H1 (cell line): ENCODE data around the gene RHBDF2.

ENCODE experiments used
- POLR2A ChIP-seq, 2 experiments: IDR thresholded peaks; 1 replicate in 1 of 2; 2 replicates in 1 of 2; pipeline ENCODE4 v1.6.1; 2011; ENCODE audit warnings: low read depth in 2 of 2, low read length in 2 of 2, mild to moderate bottlenecking in 2 of 2; ENCODE audit errors: control extremely low read depth in 1 of 2
- RBBP5 ChIP-seq: IDR thresholded peaks from 2 replicates; pipeline ENCODE4 v1.7.1; 2012; ENCODE audit warnings: low read depth, mild to moderate bottlenecking, inconsistent platforms, low read length, moderate library complexity, borderline replicate concordance
- TF ChIP-seq, protein P1 (sequence below), 3 experiments: IDR thresholded peaks; 1 replicate in 2 of 3; 2 replicates in 1 of 3; pipeline versions ENCODE4 v1.5.1 to v1.6.1; 2011; ENCODE audit warnings: low read length in 3 of 3, mild to moderate bottlenecking in 3 of 3, inconsistent platforms in 2 of 3, low read depth in 1 of 3, moderate library complexity in 1 of 3; ENCODE audit not compliant: insufficient read depth in 1 of 3; ENCODE audit errors: control extremely low read depth in 1 of 3

- TF ChIP-seq POLR2A (IDR thresholded peaks at IDR 0.05; ENCODE audit: control extremely low read depth in 1 of 2, low read depth in 2 of 2, low read length in 2 of 2) (no peak), RBBP5 (no peak)
- TF ChIP-seq, protein P1, sequence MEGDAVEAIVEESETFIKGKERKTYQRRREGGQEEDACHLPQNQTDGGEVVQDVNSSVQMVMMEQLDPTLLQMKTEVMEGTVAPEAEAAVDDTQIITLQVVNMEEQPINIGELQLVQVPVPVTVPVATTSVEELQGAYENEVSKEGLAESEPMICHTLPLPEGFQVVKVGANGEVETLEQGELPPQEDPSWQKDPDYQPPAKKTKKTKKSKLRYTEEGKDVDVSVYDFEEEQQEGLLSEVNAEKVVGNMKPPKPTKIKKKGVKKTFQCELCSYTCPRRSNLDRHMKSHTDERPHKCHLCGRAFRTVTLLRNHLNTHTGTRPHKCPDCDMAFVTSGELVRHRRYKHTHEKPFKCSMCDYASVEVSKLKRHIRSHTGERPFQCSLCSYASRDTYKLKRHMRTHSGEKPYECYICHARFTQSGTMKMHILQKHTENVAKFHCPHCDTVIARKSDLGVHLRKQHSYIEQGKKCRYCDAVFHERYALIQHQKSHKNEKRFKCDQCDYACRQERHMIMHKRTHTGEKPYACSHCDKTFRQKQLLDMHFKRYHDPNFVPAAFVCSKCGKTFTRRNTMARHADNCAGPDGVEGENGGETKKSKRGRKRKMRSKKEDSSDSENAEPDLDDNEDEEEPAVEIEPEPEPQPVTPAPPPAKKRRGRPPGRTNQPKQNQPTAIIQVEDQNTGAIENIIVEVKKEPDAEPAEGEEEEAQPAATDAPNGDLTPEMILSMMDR (IDR thresholded peaks at IDR 0.05; ENCODE audit: control extremely low read depth in 1 of 3, insufficient read depth in 1 of 3, low read depth in 1 of 3, low read length in 3 of 3), result no peak
These were observed 20.0 kb upstream of the RHBDF2 start for GRCh38 chr17:76521262-76521661.
